OCI-LY7 (cell line): Measurements from ENCODE around the gene CISH. TPM values are rescaled to one million over a fixed set of nuclear protein-coding genes. Genes with fewer than 3 reads are reported as not detected.

Experiments used
- BruUV-seq: library from RNA; stranded (reverse); fragments of 400-500 nt; replicated peaks from 2 replicates; lab custom pipeline; 2021; lab: Mats Ljungman, UMichigan
- CTCF ChIA-PET: fragments of 300-600 bp; sonication (Branson Sonifier 250); formaldehyde crosslinking; loops from one replicate; lab custom pipeline; 2022; ENCODE audit warnings: antibody characterized with exemption; ENCODE audit not compliant: unreplicated experiment; lab: Charles Lee
- POLR2A ChIA-PET: fragments of 300-600 bp; sonication (Branson Sonifier 250); formaldehyde crosslinking; loops from one replicate; lab custom pipeline; 2022; ENCODE audit warnings: antibody characterized with exemption; lab: Charles Lee
- DNase-seq: peaks from one replicate; pipeline ENCODE4 v3.0.0-alpha.2; 2015; ENCODE audit warnings: low spot score
- H2AFZ ChIP-seq: fragments of 200-600 bp; sonication (generic), shearing (Covaris generic); 2 replicates; pipeline ENCODE4 v1.6.1; 2014; ENCODE audit warnings: mild to moderate bottlenecking, antibody characterized with exemption, low read length, moderate library complexity
- H3K27ac ChIP-seq: fragments of 200-600 bp; sonication (generic); 2 replicates; pipeline ENCODE4 v1.5.1; 2014; ENCODE audit warnings: mixed run types, low read depth, mild to moderate bottlenecking, moderate library complexity, low read length, inconsistent platforms; ENCODE audit not compliant: poor library complexity, severe bottlenecking
- H3K36me3 ChIP-seq: fragments of 200-600 bp; sonication (generic); 2 replicates; pipeline ENCODE4 v1.6.1; 2014; ENCODE audit warnings: mild to moderate bottlenecking, antibody characterized with exemption, low read length, moderate library complexity, mixed read lengths; ENCODE audit not compliant: insufficient read depth
- H3K4me1 ChIP-seq: fragments of 200-600 bp; sonication (generic); 2 replicates; pipeline ENCODE4 v1.5.1; 2014; ENCODE audit warnings: mild to moderate bottlenecking, low read length; ENCODE audit not compliant: insufficient read depth, poor library complexity, severe bottlenecking
- H3K4me2 ChIP-seq: fragments of 200-600 bp; sonication (generic); 2 replicates; pipeline ENCODE4 v1.6.1; 2014; ENCODE audit warnings: mild to moderate bottlenecking, low read length
- H3K4me3 ChIP-seq: fragments of 200-600 bp; sonication (generic); 2 replicates; pipeline ENCODE4 v1.5.1; 2014; ENCODE audit warnings: mild to moderate bottlenecking, low read depth, low read length; ENCODE audit not compliant: poor library complexity, severe bottlenecking
- H3K79me2 ChIP-seq: fragments of 200-600 bp; sonication (generic); 2 replicates; pipeline ENCODE4 v1.6.1; 2016; ENCODE audit warnings: low read depth, mild to moderate bottlenecking, low read length, moderate library complexity, mixed read lengths; ENCODE audit not compliant: insufficient read depth
- H3K9me2 ChIP-seq: fragments of 200-600 bp; sonication (generic); 2 replicates; pipeline ENCODE4 v1.6.1; 2016; ENCODE audit warnings: mild to moderate bottlenecking, low read length, mixed read lengths; ENCODE audit not compliant: insufficient read depth
- H3K9me3 ChIP-seq: fragments of 200-600 bp; sonication (generic); 2 replicates; pipeline ENCODE4 v1.6.1; 2014; ENCODE audit warnings: mild to moderate bottlenecking, mixed run types, low read length, mixed read lengths
- H4K20me1 ChIP-seq: fragments of 200-600 bp; sonication (generic); 2 replicates; pipeline ENCODE4 v1.6.1; 2014; ENCODE audit warnings: mild to moderate bottlenecking, antibody characterized with exemption, low read length, moderate library complexity, mixed read lengths; ENCODE audit not compliant: insufficient read depth
- EZH2phosphoT487 ChIP-seq: fragments of 200-600 bp; sonication (generic); IDR thresholded peaks from 2 replicates; pipeline ENCODE4 v1.6.1; 2018; ENCODE audit warnings: low read depth, borderline replicate concordance, mild to moderate bottlenecking, mixed run types, antibody characterized with exemption, low read length, moderate library complexity, mixed read lengths
- intact Hi-C: fragments of 100-400 bp; cut with micrococcal nuclease; formaldehyde crosslinking; loops from one replicate; pipeline ENCODE4 v1.10.0; 2022; ENCODE audit not compliant: unreplicated experiment
- total RNA-seq, 2 experiments: library from RNA; depleted of rRNA in 1 of 2; stranded (reverse); fragments of >200 nt in 1 of 2; shearing (Covaris generic) in 1 of 2; gene quantifications; 2 replicates each; pipeline ENCODE4 v1.2.3, GENCODE V29; 2014 to 2022
- TF ChIP-seq, protein P1 (sequence below): fragments of 200-600 bp; sonication (generic); conservative IDR thresholded peaks from 2 replicates; pipeline ENCODE4 v1.5.1; 2014; ENCODE audit warnings: mild to moderate bottlenecking, antibody characterized with exemption, low read length, moderate library complexity, mixed read lengths

Gene CISH
- total RNA-seq, 2 experiments from 2014 or later: not detected

DNA sequence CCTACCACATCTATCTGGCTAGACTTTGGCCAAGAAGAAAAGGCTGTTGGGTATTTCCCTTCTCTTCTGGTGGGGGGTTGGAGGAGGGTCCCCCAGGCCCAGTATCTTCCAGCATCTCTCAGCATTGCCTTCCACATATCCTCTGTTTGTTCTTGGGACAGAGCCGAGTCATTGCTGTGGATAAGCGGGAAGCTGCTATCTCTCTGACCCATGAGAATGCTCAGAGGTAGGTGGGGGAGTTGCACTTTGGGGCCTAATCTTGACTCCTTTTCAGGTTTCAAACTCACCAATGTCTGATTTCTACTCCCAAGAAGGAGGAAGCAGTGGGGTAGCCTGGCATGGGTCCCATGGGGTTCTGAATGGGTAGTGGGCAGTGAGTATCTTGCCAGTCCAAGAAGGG, 34.2 kb downstream of the CISH start:
- no peak overlapping the region for H3K27ac ChIP-seq
- intact Hi-C loops: no loop called here
- POLR2A ChIA-PET: no interaction called here

DNA sequence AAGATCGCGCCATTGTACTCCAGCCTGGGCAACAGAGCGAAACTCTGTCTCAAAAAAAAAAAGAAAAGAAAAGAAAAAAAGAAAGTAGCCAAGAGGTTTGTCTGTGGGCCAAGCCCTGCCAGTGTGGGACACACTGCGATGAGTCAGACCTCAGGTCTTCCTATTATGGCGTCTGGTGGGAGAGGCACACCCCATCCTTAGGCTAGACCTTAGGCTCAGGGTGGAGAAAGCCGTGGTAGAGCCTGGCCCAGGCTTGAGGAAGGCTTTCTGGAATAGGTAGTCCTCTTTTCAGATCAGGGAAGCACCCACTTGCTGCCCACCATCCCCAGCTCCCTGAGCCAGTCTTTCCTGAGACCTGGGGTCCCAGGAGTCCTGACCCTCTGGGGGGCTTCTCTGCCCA, 36.2 kb downstream of the CISH start:
- H2AFZ ChIP-seq: no peak overlapping the region
- H3K27ac ChIP-seq: no peak overlapping the region
- no peak for DNase-seq
- H3K4me3 ChIP-seq: no peak overlapping the region
- 0 out of 2 replicates have a peak, but pooled peaks cover 8% of the 10 kb centered on the region for H3K36me3 ChIP-seq
- ChIA-PET CTCF (interaction anchor here (1.0 kb wide), 1 partner anchor 40 kb away, joined by 3 read pairs; no protein-coding TSS in a partner anchor), POLR2A (no interaction called here)
- TF ChIP-seq, protein P1, sequence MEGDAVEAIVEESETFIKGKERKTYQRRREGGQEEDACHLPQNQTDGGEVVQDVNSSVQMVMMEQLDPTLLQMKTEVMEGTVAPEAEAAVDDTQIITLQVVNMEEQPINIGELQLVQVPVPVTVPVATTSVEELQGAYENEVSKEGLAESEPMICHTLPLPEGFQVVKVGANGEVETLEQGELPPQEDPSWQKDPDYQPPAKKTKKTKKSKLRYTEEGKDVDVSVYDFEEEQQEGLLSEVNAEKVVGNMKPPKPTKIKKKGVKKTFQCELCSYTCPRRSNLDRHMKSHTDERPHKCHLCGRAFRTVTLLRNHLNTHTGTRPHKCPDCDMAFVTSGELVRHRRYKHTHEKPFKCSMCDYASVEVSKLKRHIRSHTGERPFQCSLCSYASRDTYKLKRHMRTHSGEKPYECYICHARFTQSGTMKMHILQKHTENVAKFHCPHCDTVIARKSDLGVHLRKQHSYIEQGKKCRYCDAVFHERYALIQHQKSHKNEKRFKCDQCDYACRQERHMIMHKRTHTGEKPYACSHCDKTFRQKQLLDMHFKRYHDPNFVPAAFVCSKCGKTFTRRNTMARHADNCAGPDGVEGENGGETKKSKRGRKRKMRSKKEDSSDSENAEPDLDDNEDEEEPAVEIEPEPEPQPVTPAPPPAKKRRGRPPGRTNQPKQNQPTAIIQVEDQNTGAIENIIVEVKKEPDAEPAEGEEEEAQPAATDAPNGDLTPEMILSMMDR: no peak
- no peak for TF ChIP-seq EZH2phosphoT487
- peaks cover under 1% of the 10 kb centered on the region; the same call in 1 of the 2 replicates for H3K79me2 ChIP-seq
- H4K20me1 ChIP-seq: 0 out of 2 replicates have a peak, but pooled peaks cover 8% of the 10 kb centered on the region
- no peaks in the 10 kb centered on the region for H3K9me2 ChIP-seq
- intact Hi-C loops: no loop called here
- peaks cover 6% of the 10 kb centered on the region for H3K4me1 ChIP-seq
- H3K4me2 ChIP-seq: no peak overlapping the region
- H3K9me3 ChIP-seq: no peaks in the 10 kb centered on the region
- BruUV-seq: no TSS peak

More for the DNA sequence above, 34.2 kb downstream of the CISH start:
- no peaks in the 10 kb centered on the region for H3K9me3 ChIP-seq
- no peaks in the 10 kb centered on the region for H3K79me2 ChIP-seq
- H2AFZ ChIP-seq: no peak overlapping the region
- TF ChIP-seq EZH2phosphoT487: no peak
- TF ChIP-seq, protein P1: no peak
- no peak overlapping the region for H3K4me2 ChIP-seq
- no peaks in the 10 kb centered on the region for H3K4me1 ChIP-seq
- BruUV-seq: no TSS peak
- H3K4me3 ChIP-seq: no peak overlapping the region
- CTCF ChIA-PET: no interaction called here
- 0 out of 2 replicates have a peak, but pooled peaks cover 6% of the 10 kb centered on the region for H3K36me3 ChIP-seq
- no peak for DNase-seq
- 0 out of 2 replicates have a peak, but pooled peaks cover 2% of the 10 kb centered on the region for H4K20me1 ChIP-seq
- H3K9me2 ChIP-seq: no peaks in the 10 kb centered on the region

DNA sequence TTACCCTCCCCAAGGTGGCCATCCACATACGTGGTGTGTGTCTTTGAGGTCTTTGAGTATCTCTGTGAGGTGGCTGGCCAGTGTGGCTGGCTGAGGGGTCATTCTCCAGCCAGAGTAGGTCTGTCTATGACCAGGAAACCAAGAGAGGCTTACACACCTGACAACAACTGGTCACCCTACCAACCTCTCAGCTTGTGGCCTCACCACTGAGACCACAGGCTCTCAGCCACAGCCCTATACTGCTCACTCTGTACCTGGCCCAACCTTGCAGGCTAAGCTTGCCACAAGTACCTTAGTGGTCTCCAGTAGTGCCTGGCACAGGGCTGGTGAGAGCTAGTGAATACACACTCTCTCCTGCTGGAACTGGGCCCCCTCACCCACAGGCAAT, 37.1 kb downstream of the CISH start:
- intact Hi-C loops: no loop called here
- POLR2A ChIA-PET: no interaction called here
- BruUV-seq: no TSS peak
- H3K27ac ChIP-seq: no peak overlapping the region
- 0 out of 2 replicates have a peak, but pooled peaks cover 11% of the 10 kb centered on the region for H4K20me1 ChIP-seq
- H3K36me3 ChIP-seq: 0 out of 2 replicates have a peak, but pooled peaks cover 8% of the 10 kb centered on the region
- H3K9me3 ChIP-seq: no peaks in the 10 kb centered on the region
- H3K9me2 ChIP-seq: no peaks in the 10 kb centered on the region
- CTCF ChIA-PET: interaction anchor here (1.0 kb wide), 1 partner anchor 41 kb away, joined by 3 read pairs; no protein-coding TSS in a partner anchor
- H3K79me2 ChIP-seq: peaks cover 9% of the 10 kb centered on the region; the same call in 1 of the 2 replicates
- H3K4me3 ChIP-seq: no peak overlapping the region
- peaks cover 10% of the 10 kb centered on the region for H3K4me1 ChIP-seq
- no peak for DNase-seq
- no peak overlapping the region for H3K4me2 ChIP-seq
- TF ChIP-seq EZH2phosphoT487: no peak
- TF ChIP-seq, protein P1: no peak
- H2AFZ ChIP-seq: no peak overlapping the region
